Left colon (tissue), 2 donors: ENCODE data around the gene KIAA1755. TPM values are rescaled to one million over a fixed set of nuclear protein-coding genes. Genes with fewer than 3 reads are reported as not detected.

Experiments used
- ATAC-seq: fragments of 200-7000 bp; cut with Tn5 transposase; one replicate; pipeline ENCODE4 v1.9.1; 2020; ENCODE audit warnings: mild to moderate bottlenecking, moderate library complexity
- DNase-seq, 2 donors: peaks; one replicate each; pipeline ENCODE4 v3.0.0-alpha.2; 2020
- intact Hi-C, 2 donors: fragments of 100-400 bp; cut with DNase I in 1 of 2; cut with micrococcal nuclease in 1 of 2; formaldehyde crosslinking; loops; one replicate each; pipeline versions ENCODE4 v1.11.2 to v1.14.0; 2022; cut with DNase I, micrococcal nuclease
- total RNA-seq, 2 donors: library from RNA; stranded (reverse); fragmentation: NEBNext Ultra II Directional; extraction: Animal tissue kit (Norgen Biotek cat#: 25700); gene quantifications; one replicate each; pipeline ENCODE4 v1.2.1, GENCODE V29; 2021
- donor health status: DM: no; HTN: no; CAD: no.
- donor health status: DM: yes; HTN: yes; CAD: no.

Gene KIAA1755
- total RNA-seq, 2 donors from 2014 or later: 0.34 to 2.5 TPM

DNA sequence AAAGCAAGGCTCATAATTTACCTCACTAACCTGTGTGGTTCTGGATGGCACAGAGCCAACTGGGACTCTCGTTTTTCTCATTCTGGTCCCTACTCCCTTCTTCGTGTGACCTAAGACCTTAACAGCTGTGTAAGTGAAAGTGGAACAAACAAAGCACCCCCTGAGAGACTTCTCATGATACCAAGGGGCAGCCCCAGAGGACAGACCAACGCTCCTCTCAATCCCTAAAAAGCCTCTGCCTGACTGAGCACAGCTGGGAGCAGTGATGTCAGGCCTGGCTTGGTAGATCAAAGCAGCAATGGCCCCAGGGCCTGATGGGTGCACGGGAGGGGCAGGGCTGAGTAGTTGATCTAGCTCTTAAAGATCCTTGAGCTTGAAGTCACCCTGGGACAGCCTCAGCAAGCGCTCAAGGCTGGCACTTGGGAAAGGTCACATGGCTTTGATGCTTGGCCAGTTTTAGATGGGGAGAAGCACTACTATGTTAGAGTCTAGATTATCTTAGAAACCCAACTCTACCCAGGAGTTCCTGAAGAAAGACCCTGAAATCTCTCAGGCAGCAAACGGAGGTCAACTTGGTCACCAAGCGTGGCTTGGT, 79.2 kb downstream of the KIAA1755 start:
- intact Hi-C loops: no loop called here
- ATAC-seq (no peak), DNase-seq (no peak)

DNA sequence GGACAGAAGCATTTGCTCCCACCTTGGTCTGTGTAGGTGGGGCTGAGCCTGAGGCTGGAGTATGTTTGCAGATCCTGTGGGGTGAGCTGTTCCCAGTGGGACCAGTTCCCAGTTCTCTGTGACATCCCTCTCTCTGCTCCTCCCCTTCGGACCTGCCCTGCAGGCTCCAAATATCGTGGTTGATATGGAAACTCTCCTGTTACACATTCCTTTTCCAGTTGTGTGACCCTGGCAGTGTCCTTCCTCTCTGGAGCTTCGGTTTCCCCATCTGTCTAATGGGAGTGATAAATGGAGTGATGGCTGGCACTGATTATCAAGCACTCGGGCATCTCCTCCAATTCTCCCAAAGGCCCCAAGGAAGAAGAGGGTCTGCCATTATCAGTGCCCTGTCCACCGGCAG, 79.8 kb downstream of the KIAA1755 start:
- DNase-seq: no peak
- intact Hi-C loops: no loop called here
- ATAC-seq: no peak

DNA sequence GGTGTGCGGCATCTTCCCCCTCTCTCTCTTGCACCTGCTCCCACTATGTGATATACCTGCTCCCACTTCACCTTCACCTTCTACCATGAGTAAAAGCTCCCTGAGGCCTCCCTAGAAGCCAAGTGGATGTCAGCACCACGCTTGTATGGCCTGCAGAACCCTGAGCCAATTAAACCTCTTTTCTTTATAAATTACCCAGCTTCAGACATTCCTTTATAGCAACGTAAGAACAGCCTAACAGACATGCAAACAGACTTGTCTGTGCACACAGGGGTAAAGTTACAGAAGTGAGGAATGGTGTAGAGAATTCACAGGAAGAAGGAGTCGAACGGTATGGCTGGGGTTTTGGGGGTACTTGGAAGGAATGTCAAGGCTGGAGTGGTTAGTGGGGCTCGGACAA, 80.7 kb downstream of the KIAA1755 start:
- intact Hi-C loops: no loop called here
- DNase-seq (no peak), ATAC-seq (no peak)

DNA sequence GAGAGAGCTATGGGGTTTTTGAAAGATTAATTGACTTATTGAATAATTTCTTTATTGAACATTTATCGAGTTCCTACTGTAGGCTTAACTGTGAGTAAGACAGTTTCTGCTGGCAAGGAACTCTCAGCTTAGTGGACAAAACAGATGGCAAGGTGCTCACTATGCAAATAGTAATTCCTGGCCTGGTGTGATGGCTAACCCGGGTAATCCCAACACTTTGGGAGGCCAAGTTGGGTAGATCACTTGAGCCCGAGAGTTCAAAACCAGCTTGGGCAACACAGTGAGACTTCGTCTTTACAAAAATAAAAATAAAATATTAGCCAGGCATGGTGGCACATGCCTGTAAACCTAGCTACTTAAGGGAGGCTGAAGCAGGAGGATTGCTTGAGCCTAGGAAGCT, 82.0 kb downstream of the KIAA1755 start:
- no peak for ATAC-seq
- no peak for DNase-seq
- intact Hi-C loops: no loop called here

DNA sequence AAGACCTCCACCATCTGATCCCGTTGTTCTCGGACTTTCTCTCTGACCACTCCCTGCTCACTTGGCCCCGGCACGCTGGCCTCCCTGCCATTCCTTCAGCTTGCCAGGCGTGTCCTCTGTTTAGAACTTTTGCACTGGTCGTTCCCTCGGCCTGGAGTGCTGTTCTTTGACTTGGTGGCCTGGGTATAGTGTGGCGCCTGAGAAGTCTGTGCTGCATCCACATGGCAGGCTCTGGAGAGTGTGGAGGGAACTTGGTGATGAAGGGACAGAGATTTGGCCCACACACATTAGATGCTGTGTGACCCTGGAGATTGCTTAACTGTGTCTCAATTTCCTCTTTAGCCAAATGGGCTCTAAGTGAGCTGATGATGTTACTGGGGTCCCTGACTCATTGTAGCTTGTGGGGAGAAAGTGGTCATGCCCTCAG, 82.5 kb downstream of the KIAA1755 start:
- intact Hi-C loops: no loop called here
- DNase-seq: no peak
- no peak for ATAC-seq

DNA sequence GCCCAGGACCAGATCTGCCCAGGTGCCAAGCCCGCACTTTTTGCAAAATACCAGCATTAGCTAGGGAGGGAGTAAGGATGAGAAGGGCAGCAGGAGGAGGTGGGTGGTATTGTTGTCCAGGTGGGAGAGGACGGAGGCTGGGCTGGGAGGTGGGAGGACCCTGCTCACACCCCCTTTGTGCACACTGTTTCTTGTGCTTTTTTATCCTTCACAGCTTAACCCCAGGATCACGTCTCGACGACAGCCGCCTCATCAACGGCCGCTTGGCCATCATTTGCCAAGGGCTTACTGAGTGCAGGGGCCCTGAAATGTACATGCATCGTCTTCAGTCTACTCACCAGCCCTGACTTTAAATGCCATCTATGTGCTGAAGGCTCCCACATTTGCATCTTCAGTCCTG, 83.3 kb downstream of the KIAA1755 start:
- no peak for DNase-seq
- intact Hi-C loops: no loop called here
- ATAC-seq: no peak

DNA sequence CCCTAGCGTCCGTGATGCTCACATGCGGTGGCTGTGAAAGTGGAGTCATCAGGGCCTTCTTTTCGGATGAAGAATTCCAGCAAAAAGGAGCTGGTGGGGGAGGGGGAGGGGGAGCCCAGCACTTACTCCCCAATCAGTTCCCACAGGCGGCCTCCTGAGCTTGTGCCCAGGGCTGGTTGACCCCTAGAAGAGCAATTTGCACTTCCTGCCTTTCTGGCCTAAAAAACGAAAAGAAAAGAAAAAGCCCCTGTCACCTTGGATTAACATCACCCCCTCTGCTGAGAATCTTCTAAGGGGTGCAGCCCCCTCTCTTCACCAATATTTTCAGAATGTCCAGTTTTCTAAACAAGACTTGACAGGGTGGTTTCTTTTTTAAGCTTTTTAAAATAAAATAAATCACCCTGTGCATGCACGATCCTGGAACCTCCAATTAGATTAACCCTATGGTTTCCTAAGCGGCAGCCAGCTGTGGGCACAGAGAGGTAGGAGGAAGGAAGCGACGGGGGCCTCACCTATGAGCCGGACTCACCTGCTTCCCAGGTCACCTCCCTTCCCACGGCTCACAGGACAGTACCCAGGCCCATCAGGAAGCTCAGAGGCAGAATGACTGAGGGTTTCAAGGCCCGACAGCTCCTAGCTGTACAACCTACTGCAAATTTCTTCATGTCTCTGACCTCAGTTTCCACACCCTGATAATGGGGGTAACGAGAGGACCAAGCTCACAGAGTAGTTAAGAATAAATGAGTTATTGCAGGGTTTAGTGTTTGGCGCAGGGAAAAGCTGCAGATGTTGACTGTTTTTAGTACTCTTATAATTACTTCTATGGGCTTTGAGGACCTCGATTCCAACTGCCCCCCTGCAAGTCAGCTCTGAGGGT, 85.0 kb downstream of the KIAA1755 start:
- ATAC-seq (no peak), DNase-seq (no peak)
- intact Hi-C loops: no loop called here

DNA sequence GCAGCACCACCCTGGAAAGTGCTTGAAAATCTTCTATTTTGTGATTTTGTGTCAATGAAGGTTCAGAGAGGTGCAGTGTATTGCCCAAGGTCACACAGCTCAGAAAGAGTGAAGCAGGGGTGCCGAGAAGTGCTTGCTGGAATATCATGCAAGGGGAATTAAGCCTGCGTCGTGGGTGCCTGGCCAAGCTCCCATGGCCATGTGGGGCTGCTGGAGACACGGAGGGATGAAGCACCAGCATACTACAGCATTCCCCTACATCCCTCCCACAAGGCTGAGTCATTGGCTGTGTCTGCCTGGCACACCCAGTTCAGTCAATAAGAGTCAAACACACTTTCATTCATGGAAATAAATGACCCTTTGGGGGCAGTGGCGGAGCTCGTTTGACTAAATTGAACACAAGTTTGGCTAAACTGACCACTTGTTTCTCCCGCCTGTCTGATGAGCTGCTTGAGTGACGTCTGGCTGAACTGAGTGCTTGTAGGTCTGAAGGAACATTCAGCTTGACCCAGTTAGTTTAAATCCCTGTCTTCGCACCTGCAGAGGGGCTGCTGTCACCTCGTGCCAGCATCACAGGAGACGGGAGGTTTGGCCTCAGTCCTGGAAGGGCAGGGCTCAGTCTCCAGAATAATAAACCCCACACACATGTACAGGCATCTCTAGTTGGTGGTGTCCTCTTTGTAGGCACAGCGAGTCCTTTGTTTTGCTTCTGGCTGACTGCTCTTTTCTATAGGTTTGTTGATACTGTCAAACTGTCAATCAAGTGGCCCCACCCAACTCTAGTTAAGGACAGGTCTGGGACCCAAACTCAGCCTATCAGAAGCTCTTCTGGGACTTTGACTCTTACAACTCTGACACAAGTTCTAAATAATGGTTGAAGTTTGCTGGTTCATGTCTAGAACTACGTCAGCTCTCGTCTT, 87.0 kb downstream of the KIAA1755 start:
- intact Hi-C loops: no loop called here
- DNase-seq (no peak), ATAC-seq (peak; percentile 55)

DNA sequence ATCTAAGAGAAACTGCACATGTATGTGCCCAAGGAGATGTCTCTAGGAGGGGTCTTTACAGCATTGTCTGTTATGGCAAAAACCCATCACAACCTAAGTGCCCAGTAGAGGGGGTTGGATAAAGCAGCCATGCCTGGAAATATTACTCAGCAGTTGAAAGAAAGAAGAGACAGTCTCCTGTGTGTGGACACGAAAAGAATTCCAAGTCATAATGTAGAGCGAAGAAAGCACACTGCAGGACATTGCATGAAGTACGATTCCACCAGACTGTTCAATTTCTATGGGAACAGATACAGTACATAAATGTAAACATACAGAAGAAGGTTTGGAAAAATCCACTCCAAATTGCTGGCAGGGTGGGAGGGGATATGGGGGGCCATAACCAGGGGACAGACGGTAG, 88.1 kb downstream of the KIAA1755 start:
- intact Hi-C loops: no loop called here

DNA sequence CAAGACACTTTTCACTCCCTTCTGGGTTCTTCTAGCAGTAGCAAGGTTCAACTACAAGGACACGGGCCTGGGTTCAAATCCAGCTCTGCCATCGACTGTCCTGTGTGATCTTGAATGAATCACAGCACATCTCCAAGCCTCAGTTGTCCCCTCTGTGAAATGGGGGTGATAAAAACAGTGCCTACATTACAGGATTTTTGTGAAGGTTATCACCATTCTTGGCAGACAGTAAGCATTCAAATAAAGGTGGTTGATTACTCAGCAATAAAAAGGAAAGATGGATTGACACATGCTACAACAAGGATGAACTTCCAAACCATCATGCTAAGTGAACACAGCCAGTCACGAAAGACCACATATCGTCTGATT, 88.9 kb downstream of the KIAA1755 start:
- ATAC-seq (no peak), DNase-seq (no peak)
- intact Hi-C loops: no loop called here

More for the DNA sequence above, 88.1 kb downstream of the KIAA1755 start:
- no peak for DNase-seq
- ATAC-seq: no peak

DNA sequence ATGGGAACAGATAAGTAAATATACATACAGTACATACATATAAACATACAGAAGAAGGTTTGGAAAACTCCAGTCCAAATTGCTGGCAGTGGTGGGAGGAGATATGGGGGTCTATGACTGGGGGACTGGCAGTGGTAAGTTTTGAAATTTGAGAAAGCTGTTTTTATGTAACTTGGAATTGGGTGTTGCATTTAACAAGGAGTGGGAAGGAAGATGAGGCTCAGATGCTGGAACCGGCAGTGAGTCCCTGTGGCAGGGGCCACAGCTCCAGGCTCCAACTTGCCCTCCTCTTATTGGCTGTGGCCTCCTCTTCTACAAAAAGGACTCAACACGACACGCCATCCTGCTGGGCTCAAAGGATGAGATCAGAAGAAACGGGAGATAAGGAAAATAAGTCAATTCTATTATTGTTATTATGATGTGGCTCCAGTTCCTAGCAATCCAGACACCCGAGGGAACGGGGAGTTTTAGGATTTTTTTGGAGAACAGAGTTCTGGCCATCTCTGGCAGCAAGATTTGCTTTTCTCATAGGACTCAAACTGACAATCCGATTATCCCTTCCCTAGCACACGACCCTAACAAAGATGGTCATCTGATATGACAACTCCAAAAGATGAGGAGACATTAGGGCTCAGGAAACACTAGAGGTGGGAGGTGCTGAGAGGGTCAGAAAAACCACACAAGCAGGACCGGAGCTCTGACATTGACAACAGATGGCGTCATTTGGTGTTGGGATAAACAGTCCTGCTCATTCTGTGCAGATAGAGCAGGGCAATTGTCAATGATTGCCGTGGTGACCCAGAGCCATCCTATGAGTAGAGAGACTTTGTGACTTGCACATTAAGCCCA, 89.5 kb downstream of the KIAA1755 start:
- intact Hi-C loops: no loop called here
- no peak for ATAC-seq
- no peak for DNase-seq

DNA sequence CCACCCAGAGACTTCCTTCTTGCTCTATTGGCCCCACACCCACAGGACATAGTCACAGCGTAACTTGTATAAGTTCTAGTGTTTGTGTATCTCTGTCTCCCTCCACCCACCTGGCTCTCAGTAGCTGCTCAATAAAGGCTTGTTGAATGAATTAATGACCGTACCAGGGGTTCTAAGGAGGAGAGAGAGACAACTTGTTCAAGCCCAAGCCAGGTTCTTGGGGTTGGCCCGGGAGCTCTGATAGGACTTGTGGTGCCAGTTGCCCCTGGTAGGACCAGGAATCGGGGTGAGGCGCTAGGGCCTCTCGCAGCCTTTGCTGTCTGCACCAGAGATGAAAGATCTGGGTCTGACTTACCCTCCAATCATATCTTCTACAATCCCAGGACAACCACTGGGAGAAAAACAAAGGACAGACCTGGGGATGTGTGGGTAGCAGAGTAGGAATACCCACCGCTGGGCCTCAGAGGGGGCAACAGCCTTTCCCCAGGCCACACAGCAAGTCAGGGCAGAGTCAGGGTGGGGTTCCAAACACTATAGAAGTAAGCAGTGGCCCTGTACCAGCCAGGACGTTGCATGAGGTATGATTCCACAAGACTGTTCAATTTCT, 90.2 kb downstream of the KIAA1755 start:
- no peak for ATAC-seq
- intact Hi-C loops: no loop called here
- DNase-seq: no peak

DNA sequence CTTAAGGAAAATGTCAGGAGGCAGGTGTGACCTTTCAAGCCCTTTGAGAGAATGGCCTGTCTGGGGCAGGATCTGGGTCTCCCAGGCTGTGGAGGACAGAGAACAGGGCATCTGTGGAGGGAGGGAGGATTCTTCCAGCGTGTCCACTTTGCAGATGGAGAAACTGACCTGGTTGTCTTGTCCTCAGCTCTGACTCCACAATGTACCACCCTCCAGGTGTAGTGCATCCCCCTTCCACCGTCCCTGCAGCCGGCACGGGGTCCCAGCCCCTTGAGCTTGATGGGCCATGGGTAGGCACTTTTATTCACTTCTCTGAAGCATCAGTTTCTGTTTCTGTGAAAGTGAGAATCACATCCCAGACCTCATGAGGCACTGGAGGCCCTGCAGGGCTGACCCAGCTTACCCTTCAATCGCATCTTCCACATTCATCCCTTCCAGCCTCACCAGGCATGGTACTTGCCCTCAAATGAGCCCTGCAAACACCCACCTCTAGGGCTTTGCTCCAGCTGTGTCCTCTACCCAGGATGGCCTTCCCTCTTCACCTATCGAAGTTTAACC, 90.8 kb downstream of the KIAA1755 start:
- no peak for DNase-seq
- intact Hi-C loops: loop anchor here in 1 of 2 donors (10.0 kb wide), 1 partner anchor 105 kb away; no protein-coding TSS in a partner anchor
- ATAC-seq: no peak

DNA sequence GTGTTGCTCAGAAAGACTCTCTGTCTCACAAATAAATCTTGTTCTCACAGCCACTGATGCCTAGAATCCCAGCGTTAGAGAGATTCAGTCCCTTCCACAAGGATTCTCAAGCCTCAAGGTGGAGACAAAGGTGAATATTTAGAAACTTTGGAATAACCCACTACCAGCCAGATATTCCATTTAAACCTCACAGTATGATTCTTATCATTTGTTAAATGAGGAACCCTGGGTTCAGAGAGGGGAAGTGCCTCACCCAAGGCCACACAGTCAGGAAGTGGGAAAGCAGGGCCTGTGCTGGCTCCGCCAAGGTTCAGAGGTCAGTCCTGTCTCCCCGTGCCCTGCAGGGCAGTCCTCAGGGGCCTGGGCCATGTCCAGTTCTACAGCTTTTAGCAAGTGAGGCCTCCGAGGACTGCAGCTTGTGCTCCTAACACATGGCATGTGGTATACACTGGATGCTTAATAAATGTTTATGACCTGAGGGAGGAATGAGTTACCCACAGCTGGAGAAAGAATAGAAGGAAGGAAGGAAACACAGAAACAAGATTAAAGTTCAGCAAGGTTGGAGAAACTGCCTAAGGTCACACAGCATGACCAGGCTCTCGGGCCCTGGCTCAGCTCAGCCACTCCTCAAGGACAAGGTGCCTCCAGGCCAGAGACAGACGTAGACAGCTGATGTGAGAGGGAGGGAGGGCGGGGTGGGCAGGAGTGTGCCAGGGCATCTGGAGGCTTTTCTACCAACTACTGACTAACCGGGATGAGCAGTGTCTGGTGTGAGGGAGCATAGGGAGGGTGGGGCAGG, 91.5 kb downstream of the KIAA1755 start:
- ATAC-seq: peak; percentile 24
- no peak for DNase-seq

DNA sequence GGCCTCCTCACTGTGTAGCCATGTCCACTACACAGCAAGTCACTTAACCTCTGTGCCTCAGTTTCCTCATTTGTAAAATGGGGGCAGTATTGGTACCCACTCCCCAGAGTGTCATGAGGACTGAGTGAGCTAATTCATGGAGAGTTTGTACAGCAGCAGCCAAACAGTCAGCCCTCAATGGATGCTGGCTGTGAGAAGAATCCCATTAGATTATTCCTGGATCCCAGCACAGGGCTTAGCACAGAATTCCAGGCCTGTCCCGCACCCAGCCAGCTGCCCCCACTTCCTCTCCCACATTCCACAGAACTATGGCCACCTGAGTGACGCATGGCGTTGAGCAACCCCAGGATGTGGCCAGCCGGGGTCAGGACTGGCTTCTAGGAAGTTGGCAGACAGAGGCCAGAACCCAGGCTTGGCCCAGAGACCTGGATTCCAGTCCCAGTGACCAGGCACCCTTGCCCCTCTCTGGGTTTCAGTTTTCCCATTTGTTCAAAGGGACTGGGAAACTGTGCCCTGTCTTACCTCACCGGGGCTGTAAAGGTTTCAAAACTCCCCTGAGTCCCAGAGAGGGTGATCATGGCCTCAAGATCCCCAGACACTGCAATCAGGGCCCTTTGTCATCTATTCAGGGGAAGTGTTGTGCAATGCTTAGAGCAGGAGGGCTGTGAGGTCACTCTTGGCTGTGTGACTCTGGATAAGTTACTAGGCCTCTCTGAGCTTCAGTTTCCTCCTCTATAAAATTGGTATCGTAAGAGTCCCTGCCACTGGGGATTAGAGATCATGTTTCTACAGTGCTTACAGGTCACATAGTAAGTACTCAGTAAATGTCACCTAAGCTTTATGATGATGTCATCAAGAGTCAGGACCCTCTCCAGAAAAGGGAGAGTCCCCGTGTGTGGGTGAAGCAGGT, 92.4 kb downstream of the KIAA1755 start:
- intact Hi-C loops: loop anchor here in 1 of 2 donors (10.0 kb wide), 1 partner anchor 103 kb away; no protein-coding TSS in a partner anchor
- DNase-seq (no peak), ATAC-seq (no peak)

More for the DNA sequence above, 91.5 kb downstream of the KIAA1755 start:
- intact Hi-C loops: loop anchor here in 1 of 2 donors (10.0 kb wide), 1 partner anchor 104 kb away; no protein-coding TSS in a partner anchor

DNA sequence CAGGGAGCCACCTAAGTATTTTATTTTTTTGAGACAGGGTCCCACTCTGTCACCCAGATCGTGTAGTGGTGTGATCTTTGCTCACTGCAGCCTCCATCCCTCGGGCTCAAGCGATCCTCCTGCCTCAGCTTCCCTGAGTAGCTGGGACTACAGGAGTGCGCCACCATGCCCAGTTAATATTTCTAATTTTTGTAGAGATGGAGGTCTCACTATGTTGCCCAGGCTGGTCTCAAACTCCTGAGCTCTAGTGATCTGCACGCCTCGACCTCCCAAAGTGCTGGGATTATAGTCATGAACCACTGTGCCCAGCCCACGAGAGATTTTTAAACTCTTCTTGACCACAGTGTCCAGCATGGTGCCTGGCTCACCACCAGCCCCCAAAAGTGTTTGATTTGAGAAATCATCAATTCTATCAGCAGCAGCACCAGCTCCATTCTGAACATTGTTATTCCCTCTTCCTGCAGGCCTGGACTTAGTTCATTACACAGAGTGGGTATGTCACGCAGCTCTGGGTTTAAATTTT, 93.1 kb downstream of the KIAA1755 start:
- ATAC-seq: no peak
- intact Hi-C loops: loop anchor here in 1 of 2 donors (10.0 kb wide), 1 partner anchor 103 kb away; no protein-coding TSS in a partner anchor
- no peak for DNase-seq
